Measurements from ENCODE around the gene CEMIP. TPM values are rescaled to one million over a fixed set of nuclear protein-coding genes. Genes with fewer than 3 reads are reported as not detected.

CEMIP gene
- total and polyA plus RNA-seq, 10 of the 15 experiments (the other 5 are each of a cell fraction or from before 2014, with no cell fraction given): 0.01 to 0.44 (median 0.16) TPM; not detected in 6

DNA sequence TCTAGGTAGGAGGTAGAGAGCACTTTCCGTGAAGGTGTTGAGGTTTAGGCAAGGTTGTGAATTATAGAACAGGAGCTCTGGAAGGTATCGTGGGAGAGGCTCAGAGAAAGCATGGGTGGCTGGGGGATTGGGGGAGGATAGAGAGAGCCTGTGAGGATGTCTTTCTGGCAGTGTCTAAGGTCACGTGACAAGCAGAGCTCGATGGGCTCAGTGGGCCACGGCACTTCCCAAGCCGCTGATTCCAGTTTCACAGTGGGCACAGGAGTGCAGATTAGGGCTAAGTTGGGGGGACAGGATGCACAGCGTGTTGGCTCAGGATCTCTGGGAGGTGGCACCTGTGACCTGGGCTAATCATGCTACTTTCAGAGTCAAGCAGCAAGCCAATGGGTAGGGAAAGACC lies 52.0 kb downstream of the CEMIP start:
- FAIRE-seq (no peak), ATAC-seq (no peak), DNase-seq (ENCODE audit: low read depth, low spot score) (no peak)
- WGBS (ENCODE audit: insufficient coverage, insufficient replicate concordance, low lambda C conversion rate, missing lambda C conversion rate): 36% methylated on average over 7 of the region's 7 CpGs
- TF ChIP-seq NR2C1 (IDR thresholded peaks at IDR 0.05): no peak
- TF ChIP-seq HCFC1 (IDR thresholded peaks at IDR 0.05; ENCODE audit: low read length): no peak
- TF ChIP-seq TARDBP (IDR thresholded peaks at IDR 0.05; ENCODE audit: borderline replicate concordance): no peak
- no peak for TF ChIP-seq STAT3 (IDR thresholded peaks at IDR 0.05; ENCODE audit: low read depth, low read length)
- peak; percentile 50; the same call in 1 of the 2 replicates for TF ChIP-seq RAD51 (IDR thresholded peaks at IDR 0.05)
- in situ Hi-C loops (cut with MboI): no loop called here
- no peaks in the 10 kb centered on the region for H3K4me1 ChIP-seq (ENCODE audit: control insufficient read depth, insufficient read depth, low read length)
- no peaks in the 10 kb centered on the region for H3K79me2 ChIP-seq (ENCODE audit: control insufficient read depth, insufficient read depth, low read length)
- no peak overlapping the region for H3K27ac ChIP-seq (ENCODE audit: control insufficient read depth, insufficient read depth)
- intact Hi-C loops (cut with micrococcal nuclease; ENCODE audit: unreplicated experiment): no loop called here
- no peaks in the 10 kb centered on the region for H3K36me3 ChIP-seq (ENCODE audit: control insufficient read depth in 2 of 2, insufficient read depth in 2 of 2, low read length in 1 of 2)
- ChIA-PET SMC1A (ENCODE audit: uncharacterized antibody, unreplicated experiment) (no interaction called here), CTCF (no interaction called here), POLR2A (no interaction called here), RAD21 (ENCODE audit: unreplicated experiment) (no interaction called here)
- no peak overlapping the region for H2AFZ ChIP-seq (ENCODE audit: control insufficient read depth, low read depth, low read length)
- no TSS peak for BruUV-seq (replicated peaks)
- H3K4me3 ChIP-seq: no peak overlapping the region
- H4K20me1 ChIP-seq (ENCODE audit: control insufficient read depth, insufficient read depth): no peaks in the 10 kb centered on the region
- H3K9ac ChIP-seq (ENCODE audit: control insufficient read depth, insufficient read depth, low read length): no peak overlapping the region
- no peak overlapping the region for H3K4me2 ChIP-seq (ENCODE audit: control insufficient read depth, insufficient read depth)
- H3K27me3 ChIP-seq (replicated peaks in 1 of 2; ENCODE audit: control insufficient read depth in 2 of 2, insufficient read depth in 2 of 2, low read length in 1 of 2): no peaks in the 10 kb centered on the region; a peak in 1 of 4 replicates
- no peaks in the 10 kb centered on the region for H3K9me3 ChIP-seq (replicated peaks; ENCODE audit: control insufficient read depth, insufficient read depth, low read length)

DNA sequence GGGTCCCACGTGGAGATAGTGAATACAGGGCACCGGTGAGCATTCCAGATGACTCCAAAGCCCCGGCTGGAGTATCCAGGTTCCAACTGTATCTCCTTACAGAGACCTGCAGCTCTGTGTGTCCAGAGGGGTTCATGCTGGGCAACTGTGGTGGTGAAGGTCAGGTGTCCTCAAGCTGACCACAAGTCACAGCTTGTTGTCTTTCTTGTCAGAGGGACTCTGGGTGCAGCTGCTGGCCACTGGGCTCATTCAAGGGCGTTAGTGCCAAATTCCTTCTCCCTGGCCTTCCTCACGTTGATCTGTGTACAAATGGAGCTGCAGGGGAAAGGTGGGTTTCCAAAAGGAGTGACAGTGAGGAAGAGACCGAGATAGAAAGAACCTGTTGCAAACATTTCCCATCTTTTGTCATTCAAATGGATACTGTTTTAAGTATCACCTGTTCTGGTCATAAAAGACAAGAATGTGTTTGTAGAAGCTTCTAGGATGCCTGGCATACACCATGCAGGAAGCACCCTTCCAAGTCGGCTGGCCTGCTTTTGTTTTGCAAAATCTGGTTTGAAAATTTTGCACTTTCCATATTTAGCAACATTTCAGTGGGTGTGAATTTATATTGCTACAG lies 52.5 kb downstream of the CEMIP start:
- Histone ChIP-seq H3K9me3 (replicated peaks; ENCODE audit: control insufficient read depth, insufficient read depth, low read length) (no peaks in the 10 kb centered on the region), H4K20me1 (ENCODE audit: control insufficient read depth, insufficient read depth) (no peaks in the 10 kb centered on the region), H3K27me3 (replicated peaks in 1 of 2; ENCODE audit: control insufficient read depth in 2 of 2, insufficient read depth in 2 of 2, low read length in 1 of 2) (peaks cover 0 to 3% of the 10 kb centered on the region in 2 experiments; a peak in 1 of 4 replicates), H3K27ac (ENCODE audit: control insufficient read depth, insufficient read depth) (no peak overlapping the region), H3K4me3 (no peak overlapping the region), H3K4me2 (ENCODE audit: control insufficient read depth, insufficient read depth) (no peak overlapping the region), H3K4me1 (ENCODE audit: control insufficient read depth, insufficient read depth, low read length) (no peaks in the 10 kb centered on the region), H3K79me2 (ENCODE audit: control insufficient read depth, insufficient read depth, low read length) (no peaks in the 10 kb centered on the region), H3K9ac (ENCODE audit: control insufficient read depth, insufficient read depth, low read length) (no peak overlapping the region), H2AFZ (ENCODE audit: control insufficient read depth, low read depth, low read length) (no peak overlapping the region), H3K36me3 (ENCODE audit: control insufficient read depth in 2 of 2, insufficient read depth in 2 of 2, low read length in 1 of 2) (no peaks in the 10 kb centered on the region)
- FAIRE-seq (no peak), DNase-seq (ENCODE audit: low read depth, low spot score) (no peak), ATAC-seq (no peak)
- ChIA-PET POLR2A (no interaction called here), RAD21 (ENCODE audit: unreplicated experiment) (no interaction called here), SMC1A (ENCODE audit: uncharacterized antibody, unreplicated experiment) (no interaction called here), CTCF (no interaction called here)
- WGBS (ENCODE audit: insufficient coverage, insufficient replicate concordance, low lambda C conversion rate, missing lambda C conversion rate): 17% methylated on average over 7 of the region's 7 CpGs
- no peak for TF ChIP-seq YBX1 (IDR thresholded peaks at IDR 0.05)
- TF ChIP-seq, protein P1, sequence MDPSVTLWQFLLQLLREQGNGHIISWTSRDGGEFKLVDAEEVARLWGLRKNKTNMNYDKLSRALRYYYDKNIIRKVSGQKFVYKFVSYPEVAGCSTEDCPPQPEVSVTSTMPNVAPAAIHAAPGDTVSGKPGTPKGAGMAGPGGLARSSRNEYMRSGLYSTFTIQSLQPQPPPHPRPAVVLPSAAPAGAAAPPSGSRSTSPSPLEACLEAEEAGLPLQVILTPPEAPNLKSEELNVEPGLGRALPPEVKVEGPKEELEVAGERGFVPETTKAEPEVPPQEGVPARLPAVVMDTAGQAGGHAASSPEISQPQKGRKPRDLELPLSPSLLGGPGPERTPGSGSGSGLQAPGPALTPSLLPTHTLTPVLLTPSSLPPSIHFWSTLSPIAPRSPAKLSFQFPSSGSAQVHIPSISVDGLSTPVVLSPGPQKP (IDR thresholded peaks at IDR 0.05; ENCODE audit: low read depth, low read length): no peak
- in situ Hi-C loops (cut with MboI): no loop called here
- intact Hi-C loops (cut with micrococcal nuclease; ENCODE audit: unreplicated experiment): no loop called here
- BruUV-seq (replicated peaks): no TSS peak

Data from GM12878 (cell line).